Trophoblast cell (in vitro differentiated cells and primary cell): Measurements from ENCODE around the gene TNFSF18.

Experiments used
- DNase-seq, 2 donors: peaks; one replicate each; pipeline ENCODE4 v3.0.0-alpha.2; 2016
- H2AFZ ChIP-seq: 2 replicates; pipeline ENCODE4 v1.6.1; 2013; ENCODE audit warnings: low read length, moderate library complexity, mild to moderate bottlenecking; ENCODE audit not compliant: insufficient read depth, poor library complexity
- H2AK5ac ChIP-seq: 2 replicates; pipeline ENCODE4 v1.6.1; 2013; ENCODE audit warnings: mild to moderate bottlenecking, low read length
- H2BK120ac ChIP-seq: 2 replicates; pipeline ENCODE4 v1.6.1; 2013; ENCODE audit warnings: low read length, mild to moderate bottlenecking, moderate library complexity; ENCODE audit not compliant: insufficient read depth, poor library complexity
- H2BK12ac ChIP-seq: 2 replicates; pipeline ENCODE4 v1.6.1; 2013; ENCODE audit warnings: mild to moderate bottlenecking, low read length, moderate library complexity
- H2BK5ac ChIP-seq: 2 replicates; pipeline ENCODE4 v1.6.1; 2013; ENCODE audit warnings: low read length, low read depth, moderate library complexity, mild to moderate bottlenecking; ENCODE audit not compliant: poor library complexity
- H3K14ac ChIP-seq: 2 replicates; pipeline ENCODE4 v1.6.1; 2013; ENCODE audit warnings: mild to moderate bottlenecking, low read length
- H3K18ac ChIP-seq: 2 replicates; pipeline ENCODE4 v1.6.1; 2013; ENCODE audit warnings: mild to moderate bottlenecking, low read length
- H3K23ac ChIP-seq: 2 replicates; pipeline ENCODE4 v1.6.1; 2013; ENCODE audit warnings: low read length
- H3K27ac ChIP-seq: 2 replicates; pipeline ENCODE4 v1.5.1; 2013; ENCODE audit warnings: low read depth, mild to moderate bottlenecking, inconsistent platforms, low read length, moderate library complexity
- H3K27me3 ChIP-seq: 2 replicates; pipeline ENCODE4 v1.6.1; 2013; ENCODE audit warnings: inconsistent platforms, mild to moderate bottlenecking, low read length, moderate library complexity; ENCODE audit not compliant: insufficient read depth
- H3K36me3 ChIP-seq, 2 experiments: 1 replicate in 1 of 2; 2 replicates in 1 of 2; pipeline ENCODE4 v1.6.1; 2013; ENCODE audit warnings: low read length in 2 of 2, mild to moderate bottlenecking in 2 of 2, moderate library complexity in 1 of 2; ENCODE audit not compliant: insufficient read depth in 2 of 2, control insufficient read depth in 1 of 2
- H3K4ac ChIP-seq: 2 replicates; pipeline ENCODE4 v1.6.1; 2013; ENCODE audit warnings: low read depth, mild to moderate bottlenecking, low read length, moderate library complexity
- H3K4me1 ChIP-seq, 2 experiments: 1 replicate in 1 of 2; 2 replicates in 1 of 2; pipeline ENCODE4 v1.6.1; 2013; ENCODE audit warnings: low read length in 2 of 2, mild to moderate bottlenecking in 2 of 2, moderate library complexity in 1 of 2; ENCODE audit not compliant: insufficient read depth in 2 of 2, control insufficient read depth in 1 of 2
- H3K4me2 ChIP-seq: 2 replicates; pipeline ENCODE4 v1.6.1; 2013; ENCODE audit warnings: inconsistent platforms, mild to moderate bottlenecking, low read length, moderate library complexity
- H3K4me3 ChIP-seq: 2 replicates; pipeline ENCODE4 v1.5.1; 2013; ENCODE audit warnings: mild to moderate bottlenecking, low read depth, low read length, inconsistent platforms
- H3K79me1 ChIP-seq: one replicate; pipeline ENCODE4 v1.6.1; 2013; ENCODE audit warnings: low read length
- H3K79me2 ChIP-seq: 2 replicates; pipeline ENCODE4 v1.6.1; 2013; ENCODE audit warnings: low read length, mild to moderate bottlenecking; ENCODE audit not compliant: control insufficient read depth, insufficient read depth, poor library complexity
- H3K9ac ChIP-seq: 2 replicates; pipeline ENCODE4 v1.6.1; 2013; ENCODE audit warnings: mild to moderate bottlenecking, low read length
- H3K9me3 ChIP-seq: 2 replicates; pipeline ENCODE4 v1.6.1; 2013; ENCODE audit warnings: low read depth, mild to moderate bottlenecking, control low read depth, inconsistent platforms, low read length; ENCODE audit not compliant: insufficient read depth
- H4K12ac ChIP-seq: 2 replicates; pipeline ENCODE4 v1.6.1; 2013; ENCODE audit warnings: low read depth, mild to moderate bottlenecking, low read length, moderate library complexity
- H4K8ac ChIP-seq: 2 replicates; pipeline ENCODE4 v1.6.1; 2013; ENCODE audit warnings: low read depth, mild to moderate bottlenecking, low read length, moderate library complexity
- H4K91ac ChIP-seq: one replicate; pipeline ENCODE4 v1.6.1; 2013; ENCODE audit warnings: low read depth, mild to moderate bottlenecking, low read length, moderate library complexity
- WGBS: extraction: QIAGEN DNeasy Blood & Tissue Kit; methylation state at CpG from one replicate; pipeline ENCODE4 v1.1.7; 2013; ENCODE audit warnings: missing lambda C conversion rate; ENCODE audit not compliant: insufficient read length, insufficient coverage; ENCODE audit errors: extremely low coverage; 5-methylcytosine and 5-hydroxymethylcytosine counted together

The TNFSF18 gene

DNA sequence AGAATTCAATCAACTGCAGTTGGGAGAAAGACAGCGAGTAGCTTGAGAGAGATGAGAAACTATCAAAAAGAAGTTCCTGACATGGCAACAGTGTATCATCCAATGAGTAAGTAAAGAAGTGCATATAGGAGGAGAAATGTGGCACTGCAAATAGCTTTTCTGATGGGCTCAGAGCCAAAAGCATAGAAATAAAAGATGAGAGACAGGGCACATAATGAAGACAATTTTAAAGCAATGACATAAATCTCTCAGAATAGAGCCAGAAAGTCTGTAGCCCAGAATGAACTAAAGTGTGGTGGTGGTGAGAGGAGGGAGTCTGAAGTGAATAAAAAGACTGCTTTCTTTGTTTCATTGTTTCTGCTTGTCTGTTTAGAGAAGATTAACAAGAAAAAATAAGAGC is 34.3 kb downstream of the TNFSF18 start:
- no peak overlapping the region for H3K14ac ChIP-seq
- H2AK5ac ChIP-seq: no peak overlapping the region
- H3K9ac ChIP-seq: no peak overlapping the region
- H3K18ac ChIP-seq: no peak overlapping the region
- H3K4ac ChIP-seq: no peak overlapping the region
- no peak overlapping the region for H4K12ac ChIP-seq
- no peak overlapping the region for H3K27ac ChIP-seq
- no peak overlapping the region for H2AFZ ChIP-seq
- no peak overlapping the region for H3K4me2 ChIP-seq
- DNase-seq: no peak
- no peaks in the 10 kb centered on the region for H3K27me3 ChIP-seq
- no peak overlapping the region for H2BK12ac ChIP-seq
- WGBS: no CpG with 5 or more reads among the region's 1 CpG
- no peak overlapping the region for H2BK120ac ChIP-seq
- no peaks in the 10 kb centered on the region for H3K4me1 ChIP-seq
- H3K4me3 ChIP-seq: no peak overlapping the region
- no peak overlapping the region for H3K23ac ChIP-seq
- no peak overlapping the region for H4K91ac ChIP-seq
- no peak overlapping the region for H2BK5ac ChIP-seq
- no peaks in the 10 kb centered on the region for H3K79me1 ChIP-seq
- no peaks in the 10 kb centered on the region for H3K9me3 ChIP-seq
- H3K79me2 ChIP-seq: no peaks in the 10 kb centered on the region
- H3K36me3 ChIP-seq: no peaks in the 10 kb centered on the region
- no peak overlapping the region for H4K8ac ChIP-seq

DNA sequence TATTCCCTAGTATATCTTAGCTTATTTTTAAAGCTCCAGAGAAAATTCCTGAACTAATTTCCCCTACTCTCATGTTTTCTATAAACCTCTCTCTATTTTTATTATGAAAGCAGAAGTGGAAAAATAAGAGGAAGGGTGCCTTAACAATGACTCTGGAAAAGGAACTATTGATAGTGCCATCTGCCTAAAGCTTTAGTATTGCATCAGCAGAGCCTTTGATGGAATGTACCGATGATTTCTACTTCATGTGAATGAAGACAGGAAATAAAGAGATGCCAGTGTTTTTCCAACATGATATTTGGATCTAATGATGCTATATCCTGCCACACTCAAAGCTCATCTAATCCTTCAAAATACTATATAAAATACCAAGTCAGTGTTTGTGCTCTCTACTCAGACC is 35.1 kb downstream of the TNFSF18 start:
- Histone ChIP-seq H4K91ac (no peak overlapping the region), H3K27me3 (no peaks in the 10 kb centered on the region), H4K12ac (no peak overlapping the region), H3K23ac (no peak overlapping the region), H2AK5ac (no peak overlapping the region), H2BK120ac (no peak overlapping the region), H3K36me3 (no peaks in the 10 kb centered on the region), H3K14ac (no peak overlapping the region), H3K18ac (no peak overlapping the region), H2AFZ (no peak overlapping the region), H3K9ac (no peak overlapping the region), H3K4me1 (no peaks in the 10 kb centered on the region), H3K4ac (no peak overlapping the region), H3K79me1 (no peaks in the 10 kb centered on the region), H3K79me2 (no peaks in the 10 kb centered on the region), H3K9me3 (no peaks in the 10 kb centered on the region), H4K8ac (no peak overlapping the region), H2BK12ac (no peak overlapping the region), H3K4me3 (no peak overlapping the region), H3K27ac (no peak overlapping the region), H2BK5ac (no peak overlapping the region), H3K4me2 (no peak overlapping the region)
- no CpG with 5 or more reads among the region's 1 CpG for WGBS
- peak in 1 of 2 donors; percentile 13 for DNase-seq

DNA sequence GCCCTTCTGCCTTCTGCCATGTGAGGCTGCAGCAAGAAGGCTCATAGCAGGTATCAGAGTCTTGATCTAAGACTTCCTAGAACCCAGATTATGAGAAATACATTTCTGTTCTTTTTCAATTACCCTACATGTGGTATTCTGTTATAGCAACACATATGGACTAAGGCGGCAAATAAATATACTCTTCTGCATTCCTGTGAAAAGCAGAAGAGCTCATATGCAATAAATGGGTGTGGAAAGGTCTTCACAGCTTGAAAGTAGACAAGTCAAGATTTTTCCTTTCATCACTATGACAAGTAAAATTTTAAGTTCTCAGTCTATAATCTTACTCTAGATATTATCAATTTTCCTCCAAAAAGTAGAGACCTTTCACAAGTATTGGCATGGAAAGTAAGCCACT is 36.6 kb downstream of the TNFSF18 start:
- H4K8ac ChIP-seq: no peak overlapping the region
- no peak overlapping the region for H4K12ac ChIP-seq
- no peaks in the 10 kb centered on the region for H3K79me1 ChIP-seq
- DNase-seq: no peak
- no peak overlapping the region for H2AFZ ChIP-seq
- no peaks in the 10 kb centered on the region for H3K9me3 ChIP-seq
- H3K36me3 ChIP-seq: no peaks in the 10 kb centered on the region
- no peak overlapping the region for H2AK5ac ChIP-seq
- no peak overlapping the region for H3K9ac ChIP-seq
- no peak overlapping the region for H4K91ac ChIP-seq
- H3K79me2 ChIP-seq: no peaks in the 10 kb centered on the region
- no peak overlapping the region for H3K23ac ChIP-seq
- no peak overlapping the region for H2BK12ac ChIP-seq
- no peak overlapping the region for H3K18ac ChIP-seq
- no peak overlapping the region for H3K27ac ChIP-seq
- no peak overlapping the region for H3K4ac ChIP-seq
- no peak overlapping the region for H3K14ac ChIP-seq
- no peak overlapping the region for H2BK5ac ChIP-seq
- WGBS: no CpG with 5 or more reads among the region's 1 CpG
- no peak overlapping the region for H3K4me3 ChIP-seq
- H2BK120ac ChIP-seq: no peak overlapping the region
- H3K4me2 ChIP-seq: no peak overlapping the region
- H3K27me3 ChIP-seq: no peaks in the 10 kb centered on the region
- no peaks in the 10 kb centered on the region for H3K4me1 ChIP-seq

DNA sequence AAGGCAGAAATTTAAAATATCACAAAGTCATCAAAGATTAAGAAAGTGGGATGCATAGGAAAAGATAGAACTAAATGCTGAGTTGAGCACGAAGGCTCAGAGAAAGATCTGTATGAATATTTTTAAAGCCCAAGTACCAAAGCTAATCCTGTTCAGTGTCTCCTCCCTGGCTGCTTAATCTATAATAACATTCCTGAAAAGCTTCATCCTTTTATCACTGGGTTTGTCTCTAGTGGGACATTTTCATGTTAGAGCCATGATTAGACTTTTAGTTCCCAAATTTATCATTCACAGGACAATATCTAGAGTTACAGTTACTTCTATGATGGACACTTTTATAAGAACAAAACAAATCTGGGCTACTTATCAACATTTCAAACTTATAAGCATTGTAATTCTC is 38.6 kb downstream of the TNFSF18 start:
- no peaks in the 10 kb centered on the region for H3K27me3 ChIP-seq
- no peak overlapping the region for H2AK5ac ChIP-seq
- H3K9ac ChIP-seq: no peak overlapping the region
- H2AFZ ChIP-seq: no peak overlapping the region
- no peak overlapping the region for H3K4ac ChIP-seq
- no peaks in the 10 kb centered on the region for H3K79me2 ChIP-seq
- WGBS: no CpG with 5 or more reads among the region's 1 CpG
- H2BK120ac ChIP-seq: no peak overlapping the region
- no peak overlapping the region for H3K14ac ChIP-seq
- H2BK5ac ChIP-seq: no peak overlapping the region
- H3K27ac ChIP-seq: no peak overlapping the region
- no peaks in the 10 kb centered on the region for H3K4me1 ChIP-seq
- H3K9me3 ChIP-seq: no peaks in the 10 kb centered on the region
- H4K12ac ChIP-seq: no peak overlapping the region
- H3K18ac ChIP-seq: no peak overlapping the region
- no peaks in the 10 kb centered on the region for H3K79me1 ChIP-seq
- H3K4me2 ChIP-seq: no peak overlapping the region
- no peak for DNase-seq
- H3K23ac ChIP-seq: no peak overlapping the region
- H4K8ac ChIP-seq: no peak overlapping the region
- no peak overlapping the region for H3K4me3 ChIP-seq
- no peak overlapping the region for H4K91ac ChIP-seq
- no peak overlapping the region for H2BK12ac ChIP-seq
- no peaks in the 10 kb centered on the region for H3K36me3 ChIP-seq
